ENCODE data around the gene SPSB1. TPM values are rescaled to one million over a fixed set of nuclear protein-coding genes. Genes with fewer than 3 reads are reported as not detected.

The SPSB1 gene
- polyA plus RNA-seq, 1 donor from 2014 or later, result 1.4 TPM

DNA sequence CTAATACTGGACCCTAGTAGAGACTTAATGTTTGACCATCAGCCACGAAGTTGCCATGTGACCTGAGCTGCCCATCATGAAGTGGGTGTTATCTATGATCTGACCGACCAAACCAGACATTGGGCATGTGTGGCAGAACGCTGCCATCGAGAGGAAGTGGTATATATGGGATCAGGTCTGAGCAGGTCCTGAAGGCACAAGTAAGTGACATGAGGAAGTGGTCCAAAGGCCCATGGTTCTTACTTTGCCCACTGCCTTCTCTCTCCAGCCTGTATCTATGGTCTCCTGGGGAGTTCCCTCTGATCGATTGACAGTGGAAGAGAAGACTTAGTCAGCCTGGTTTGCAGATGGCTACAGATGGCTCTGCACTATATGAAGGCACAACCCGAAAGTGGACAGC is 7.9 kb downstream of the SPSB1 start:
- H3K9me2 ChIP-seq (ENCODE audit: insufficient read depth, low read length), result no peaks in the 10 kb centered on the region
- no peaks in the 10 kb centered on the region for H4K20me1 ChIP-seq (ENCODE audit: insufficient read depth)
- no peak overlapping the region for H3K27ac ChIP-seq (ENCODE audit: low read length)
- no peaks in the 10 kb centered on the region for H3K9me3 ChIP-seq (ENCODE audit: low read length)
- no peaks in the 10 kb centered on the region for H3K79me2 ChIP-seq (replicated peaks; ENCODE audit: insufficient read depth, low read length)
- no peaks in the 10 kb centered on the region for H3F3A ChIP-seq (ENCODE audit: insufficient read depth, low read length, poor library complexity, severe bottlenecking)
- no peaks in the 10 kb centered on the region for H3K36me3 ChIP-seq (ENCODE audit: insufficient read depth, low read length)
- H3K9ac ChIP-seq (ENCODE audit: low read length), result no peak overlapping the region
- H3K27me3 ChIP-seq (ENCODE audit: insufficient read depth, low read depth, low read length), result no peaks in the 10 kb centered on the region
- TF ChIP-seq MXI1 (conservative IDR thresholded peaks at IDR 0.05; ENCODE audit: poor library complexity, severe bottlenecking) (no peak), SMC3 (conservative IDR thresholded peaks at IDR 0.05; ENCODE audit: poor library complexity) (no peak), EZH2 (IDR thresholded peaks at IDR 0.05; ENCODE audit: borderline replicate concordance, insufficient read depth, low read length, poor library complexity, severe bottlenecking) (no peak)
- TF ChIP-seq, protein P1, sequence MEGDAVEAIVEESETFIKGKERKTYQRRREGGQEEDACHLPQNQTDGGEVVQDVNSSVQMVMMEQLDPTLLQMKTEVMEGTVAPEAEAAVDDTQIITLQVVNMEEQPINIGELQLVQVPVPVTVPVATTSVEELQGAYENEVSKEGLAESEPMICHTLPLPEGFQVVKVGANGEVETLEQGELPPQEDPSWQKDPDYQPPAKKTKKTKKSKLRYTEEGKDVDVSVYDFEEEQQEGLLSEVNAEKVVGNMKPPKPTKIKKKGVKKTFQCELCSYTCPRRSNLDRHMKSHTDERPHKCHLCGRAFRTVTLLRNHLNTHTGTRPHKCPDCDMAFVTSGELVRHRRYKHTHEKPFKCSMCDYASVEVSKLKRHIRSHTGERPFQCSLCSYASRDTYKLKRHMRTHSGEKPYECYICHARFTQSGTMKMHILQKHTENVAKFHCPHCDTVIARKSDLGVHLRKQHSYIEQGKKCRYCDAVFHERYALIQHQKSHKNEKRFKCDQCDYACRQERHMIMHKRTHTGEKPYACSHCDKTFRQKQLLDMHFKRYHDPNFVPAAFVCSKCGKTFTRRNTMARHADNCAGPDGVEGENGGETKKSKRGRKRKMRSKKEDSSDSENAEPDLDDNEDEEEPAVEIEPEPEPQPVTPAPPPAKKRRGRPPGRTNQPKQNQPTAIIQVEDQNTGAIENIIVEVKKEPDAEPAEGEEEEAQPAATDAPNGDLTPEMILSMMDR (IDR thresholded peaks at IDR 0.05; ENCODE audit: poor library complexity, severe bottlenecking), result no peak
- H3K4me3 ChIP-seq (ENCODE audit: low read length), result no peak overlapping the region
- no peak overlapping the region for H2AFZ ChIP-seq (ENCODE audit: low read depth, low read length)
- no peak overlapping the region for H3K4me2 ChIP-seq (ENCODE audit: low read length)

DNA sequence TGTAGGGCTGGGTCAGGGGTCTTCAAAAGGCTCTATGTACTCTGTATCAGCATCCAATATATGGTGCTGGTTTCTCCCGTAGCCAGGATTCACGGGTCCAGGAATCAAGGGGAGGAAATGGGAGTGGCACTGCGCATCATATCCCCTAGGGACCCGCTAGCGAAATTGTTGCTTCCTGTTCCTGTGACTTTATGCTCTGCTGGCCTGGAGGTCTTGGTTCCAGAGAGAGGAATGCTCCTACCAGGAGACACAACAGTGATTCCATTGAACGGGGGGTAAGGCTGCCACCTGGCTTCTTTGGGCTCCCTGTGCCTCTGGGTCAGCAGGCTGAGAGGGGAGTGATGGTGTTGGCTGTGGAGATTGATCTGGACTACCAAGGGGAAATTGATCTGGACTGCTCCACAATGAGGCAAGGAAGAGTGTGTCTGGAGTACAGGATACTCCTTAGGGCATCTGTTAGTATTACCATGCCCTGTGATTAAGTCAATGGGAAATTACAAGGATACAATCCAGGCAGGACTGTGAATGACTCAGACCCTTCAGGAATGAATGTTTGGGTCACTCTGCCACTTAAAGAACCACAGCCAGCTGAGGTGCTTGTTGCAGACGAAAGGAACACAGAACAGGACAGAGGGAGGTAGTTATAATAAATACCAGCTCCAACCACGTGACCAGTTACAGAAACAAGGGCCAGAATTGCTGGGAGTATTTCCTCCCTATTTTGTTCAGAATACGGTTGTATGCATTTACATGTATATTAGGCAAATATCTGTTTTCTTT is 10.2 kb downstream of the SPSB1 start:
- Histone ChIP-seq H3K9me2 (ENCODE audit: insufficient read depth, low read length) (no peaks in the 10 kb centered on the region), H3K9ac (ENCODE audit: low read length) (no peak overlapping the region), H3K9me3 (ENCODE audit: low read length) (no peaks in the 10 kb centered on the region), H4K20me1 (ENCODE audit: insufficient read depth) (no peaks in the 10 kb centered on the region), H3K4me3 (ENCODE audit: low read length) (no peak overlapping the region), H3F3A (ENCODE audit: insufficient read depth, low read length, poor library complexity, severe bottlenecking) (no peaks in the 10 kb centered on the region), H2AFZ (ENCODE audit: low read depth, low read length) (no peak overlapping the region), H3K27me3 (ENCODE audit: insufficient read depth, low read depth, low read length) (no peaks in the 10 kb centered on the region), H3K79me2 (replicated peaks; ENCODE audit: insufficient read depth, low read length) (no peaks in the 10 kb centered on the region), H3K27ac (ENCODE audit: low read length) (no peak overlapping the region), H3K4me2 (ENCODE audit: low read length) (no peak overlapping the region), H3K36me3 (ENCODE audit: insufficient read depth, low read length) (no peaks in the 10 kb centered on the region)
- TF ChIP-seq, protein P2, sequence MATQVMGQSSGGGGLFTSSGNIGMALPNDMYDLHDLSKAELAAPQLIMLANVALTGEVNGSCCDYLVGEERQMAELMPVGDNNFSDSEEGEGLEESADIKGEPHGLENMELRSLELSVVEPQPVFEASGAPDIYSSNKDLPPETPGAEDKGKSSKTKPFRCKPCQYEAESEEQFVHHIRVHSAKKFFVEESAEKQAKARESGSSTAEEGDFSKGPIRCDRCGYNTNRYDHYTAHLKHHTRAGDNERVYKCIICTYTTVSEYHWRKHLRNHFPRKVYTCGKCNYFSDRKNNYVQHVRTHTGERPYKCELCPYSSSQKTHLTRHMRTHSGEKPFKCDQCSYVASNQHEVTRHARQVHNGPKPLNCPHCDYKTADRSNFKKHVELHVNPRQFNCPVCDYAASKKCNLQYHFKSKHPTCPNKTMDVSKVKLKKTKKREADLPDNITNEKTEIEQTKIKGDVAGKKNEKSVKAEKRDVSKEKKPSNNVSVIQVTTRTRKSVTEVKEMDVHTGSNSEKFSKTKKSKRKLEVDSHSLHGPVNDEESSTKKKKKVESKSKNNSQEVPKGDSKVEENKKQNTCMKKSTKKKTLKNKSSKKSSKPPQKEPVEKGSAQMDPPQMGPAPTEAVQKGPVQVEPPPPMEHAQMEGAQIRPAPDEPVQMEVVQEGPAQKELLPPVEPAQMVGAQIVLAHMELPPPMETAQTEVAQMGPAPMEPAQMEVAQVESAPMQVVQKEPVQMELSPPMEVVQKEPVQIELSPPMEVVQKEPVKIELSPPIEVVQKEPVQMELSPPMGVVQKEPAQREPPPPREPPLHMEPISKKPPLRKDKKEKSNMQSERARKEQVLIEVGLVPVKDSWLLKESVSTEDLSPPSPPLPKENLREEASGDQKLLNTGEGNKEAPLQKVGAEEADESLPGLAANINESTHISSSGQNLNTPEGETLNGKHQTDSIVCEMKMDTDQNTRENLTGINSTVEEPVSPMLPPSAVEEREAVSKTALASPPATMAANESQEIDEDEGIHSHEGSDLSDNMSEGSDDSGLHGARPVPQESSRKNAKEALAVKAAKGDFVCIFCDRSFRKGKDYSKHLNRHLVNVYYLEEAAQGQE (IDR thresholded peaks at IDR 0.05; ENCODE audit: borderline replicate concordance), result no peak
- no peak for TF ChIP-seq MXI1 (conservative IDR thresholded peaks at IDR 0.05; ENCODE audit: poor library complexity, severe bottlenecking)
- no peak for TF ChIP-seq EP300 (conservative IDR thresholded peaks at IDR 0.05; ENCODE audit: poor library complexity, severe bottlenecking)
- TF ChIP-seq SMC3 (conservative IDR thresholded peaks at IDR 0.05; ENCODE audit: poor library complexity), result no peak
- TF ChIP-seq RAD21 (conservative IDR thresholded peaks at IDR 0.05), result no peak
- no peak for TF ChIP-seq POLR2AphosphoS5 (IDR thresholded peaks at IDR 0.05)
- TF ChIP-seq TAF1 (IDR thresholded peaks at IDR 0.05; ENCODE audit: low read depth), result no peak
- no peak for TF ChIP-seq EZH2 (IDR thresholded peaks at IDR 0.05; ENCODE audit: borderline replicate concordance, insufficient read depth, low read length, poor library complexity, severe bottlenecking)
- TF ChIP-seq, protein P1 (IDR thresholded peaks at IDR 0.05; ENCODE audit: poor library complexity, severe bottlenecking), result no peak

Measured in neural cell (in vitro differentiated cells).